ENCODE results near the gene ABLIM1.

The ABLIM1 gene

GRCh38 chr10:114684822-114685209 is 26.7 kb upstream of the ABLIM1 start:
- TF ChIP-seq CTCF (IDR thresholded peaks at IDR 0.05) = no peak
- TF ChIP-seq ZFX (IDR thresholded peaks at IDR 0.05; ENCODE audit: borderline replicate concordance) = no peak
- peak overlapping the region; percentile 78 for H3K27ac ChIP-seq

- peak overlapping the region; percentile 78 for H3K27ac ChIP-seq
Observed at GRCh38 chr10:114684084-114684821, 26.2 kb upstream of the ABLIM1 start.

GRCh38 chr10:114683593-114683992 is 25.5 kb upstream of the ABLIM1 start:
- TF ChIP-seq CTCF (IDR thresholded peaks at IDR 0.05) = no peak
- no peak for TF ChIP-seq ZFX (IDR thresholded peaks at IDR 0.05; ENCODE audit: borderline replicate concordance)
- peak overlapping the region; percentile 78 for H3K27ac ChIP-seq

More at GRCh38 chr10:114684084-114684821, 26.2 kb upstream of the ABLIM1 start:
- TF ChIP-seq ZFX (IDR thresholded peaks at IDR 0.05; ENCODE audit: borderline replicate concordance) (no peak), CTCF (IDR thresholded peaks at IDR 0.05) (no peak)

GRCh38 chr10:114683162-114683561 is 25.1 kb upstream of the ABLIM1 start:
- no peak overlapping the region; the same call in 1 of the 2 replicates for H3K27ac ChIP-seq
- no peak for TF ChIP-seq CTCF (IDR thresholded peaks at IDR 0.05)
- TF ChIP-seq ZFX (IDR thresholded peaks at IDR 0.05; ENCODE audit: borderline replicate concordance) = no peak

- TF ChIP-seq CTCF (IDR thresholded peaks at IDR 0.05) = no peak
- TF ChIP-seq ZFX (IDR thresholded peaks at IDR 0.05; ENCODE audit: borderline replicate concordance) = no peak
- no peak overlapping the region for H3K27ac ChIP-seq
Observed at GRCh38 chr10:114682532-114682931, 24.5 kb upstream of the ABLIM1 start.

- no peak overlapping the region for H3K27ac ChIP-seq
- no peak for TF ChIP-seq ZFX (IDR thresholded peaks at IDR 0.05; ENCODE audit: borderline replicate concordance)
- TF ChIP-seq CTCF (IDR thresholded peaks at IDR 0.05) = no peak
Observed at GRCh38 chr10:114682121-114682520, 24.0 kb upstream of the ABLIM1 start.

- TF ChIP-seq ZFX (IDR thresholded peaks at IDR 0.05; ENCODE audit: borderline replicate concordance) (no peak), CTCF (IDR thresholded peaks at IDR 0.05) (no peak)
- H3K27ac ChIP-seq = no peak overlapping the region
Observed at GRCh38 chr10:114681542-114681941, 23.5 kb upstream of the ABLIM1 start.

Measured in 22Rv1 (cell line).